Measurements from ENCODE around the gene GDPD3.
"Not testable (repeated sequence)": the region's sequence is repeated elsewhere in the genome, so short reads cannot be mapped to it uniquely, and the experiment has no call there.

GDPD3 gene

DNA sequence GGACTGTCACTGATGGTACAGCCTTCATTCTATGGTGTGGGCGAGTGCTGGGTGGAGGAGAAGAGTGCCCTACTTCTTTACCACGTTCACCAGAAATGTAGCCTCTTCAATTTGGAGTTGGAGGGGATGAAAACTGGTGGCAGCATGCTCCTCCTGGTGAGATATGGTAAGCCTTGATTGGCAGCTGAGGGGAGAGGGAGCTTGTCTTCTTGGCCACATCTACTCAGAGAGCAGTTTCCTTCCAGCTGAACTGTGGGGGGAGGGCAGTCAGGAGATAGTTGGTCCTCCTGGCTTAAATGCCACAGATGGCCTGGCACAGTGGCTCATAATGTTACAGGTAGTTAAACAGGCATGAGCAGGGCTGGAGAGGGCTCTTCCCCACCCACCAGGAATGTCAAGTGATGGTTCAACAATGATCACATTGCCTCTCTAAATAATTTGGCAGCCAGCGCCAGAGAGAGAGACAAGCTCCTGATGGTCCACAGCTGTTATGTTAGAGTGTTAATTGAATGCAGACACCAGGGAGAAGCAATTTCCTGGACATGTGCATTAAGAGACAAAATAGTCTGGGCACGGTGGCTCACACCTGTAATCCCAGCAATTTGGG is 18.6 kb upstream of the GDPD3 start:
- H3K79me2 ChIP-seq = no peaks in the 10 kb centered on the region
- H3K36me3 ChIP-seq (ENCODE audit: control insufficient read depth, insufficient read depth, low read length) = no peaks in the 10 kb centered on the region
- no peaks in the 10 kb centered on the region for H3K4me1 ChIP-seq
- no peak overlapping the region for H2AFZ ChIP-seq
- H3K4me2 ChIP-seq (ENCODE audit: low read length) = no peak overlapping the region
- H3K27me3 ChIP-seq (ENCODE audit: control insufficient read depth, insufficient read depth, low read length) = no peaks in the 10 kb centered on the region
- no peaks in the 10 kb centered on the region for H3K9me3 ChIP-seq (ENCODE audit: control insufficient read depth, low read length)
- H3K4me3 ChIP-seq (ENCODE audit: low read depth, low read length) = no peak overlapping the region
- H3K9ac ChIP-seq = no peak overlapping the region
- TF ChIP-seq CTCF (IDR thresholded peaks at IDR 0.05) = no peak
- no peak overlapping the region for H3K27ac ChIP-seq

DNA sequence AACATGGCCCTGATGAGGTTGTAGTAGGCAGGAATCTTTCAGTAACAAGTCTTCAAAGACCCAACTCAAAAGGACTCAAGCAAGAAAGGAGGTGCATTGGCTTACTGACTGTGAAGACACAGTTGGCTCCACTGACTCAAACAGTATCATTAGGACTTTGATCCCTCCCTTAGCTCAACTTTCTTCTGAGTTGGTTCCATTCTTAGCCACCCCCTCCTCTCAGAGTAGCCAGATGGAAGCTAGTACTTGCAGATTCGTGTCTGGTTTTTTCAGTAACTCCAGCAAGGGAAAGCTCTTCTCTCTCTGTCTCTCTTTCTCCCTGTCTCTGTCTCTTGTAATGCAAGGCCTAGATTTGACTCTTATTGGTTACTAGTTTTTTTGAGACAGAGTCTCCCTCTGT is 14.7 kb upstream of the GDPD3 start:
- Histone ChIP-seq H3K4me1 (peaks cover 10% of the 10 kb centered on the region), H3K36me3 (ENCODE audit: control insufficient read depth, insufficient read depth, low read length) (no peaks in the 10 kb centered on the region), H3K4me3 (ENCODE audit: low read depth, low read length) (no peak overlapping the region), H3K27me3 (ENCODE audit: control insufficient read depth, insufficient read depth, low read length) (no peaks in the 10 kb centered on the region), H3K4me2 (ENCODE audit: low read length) (no peak overlapping the region), H3K9ac (no peak overlapping the region), H3K27ac (no peak overlapping the region), H3K9me3 (ENCODE audit: control insufficient read depth, low read length) (no peaks in the 10 kb centered on the region), H3K79me2 (no peaks in the 10 kb centered on the region), H2AFZ (no peak overlapping the region)
- TF ChIP-seq CTCF (IDR thresholded peaks at IDR 0.05) = no peak

- H3K27ac ChIP-seq; H3K27me3 ChIP-seq (ENCODE audit: control insufficient read depth, insufficient read depth, low read length); H3K9me3 ChIP-seq (ENCODE audit: control insufficient read depth, low read length); H3K79me2 ChIP-seq; H3K4me3 ChIP-seq (ENCODE audit: low read depth, low read length); H3K36me3 ChIP-seq (ENCODE audit: control insufficient read depth, insufficient read depth, low read length); H3K9ac ChIP-seq; H2AFZ ChIP-seq; H3K4me1 ChIP-seq; H3K4me2 ChIP-seq (ENCODE audit: low read length): not testable (repeated sequence)
Observed at GRCh38 chr16:30125690-30126089, 12.4 kb upstream of the GDPD3 start.

DNA sequence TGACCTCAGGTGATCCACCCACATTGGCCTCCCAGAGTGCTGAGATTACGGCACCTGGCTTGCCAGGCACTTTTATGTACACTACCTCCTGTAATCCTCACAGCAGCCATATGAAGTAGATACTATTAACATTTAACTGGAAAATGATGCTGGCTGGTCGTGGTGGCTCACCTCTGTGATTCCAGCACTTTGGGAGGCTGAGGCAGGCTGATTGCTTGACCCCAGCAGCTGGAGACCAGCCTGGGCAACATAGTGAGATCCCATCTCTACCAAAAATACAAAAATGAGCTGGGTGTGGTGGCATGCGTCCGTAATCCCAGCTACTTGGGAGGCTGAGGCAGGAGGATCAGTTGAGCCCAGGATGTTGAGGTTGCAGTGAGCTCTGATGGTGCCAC is 11.6 kb upstream of the GDPD3 start:
- Histone ChIP-seq H3K9ac (no peak overlapping the region), H3K4me1 (peaks cover 10% of the 10 kb centered on the region), H2AFZ (no peak overlapping the region), H3K27ac (no peak overlapping the region), H3K36me3 (ENCODE audit: control insufficient read depth, insufficient read depth, low read length) (no peaks in the 10 kb centered on the region), H3K4me3 (ENCODE audit: low read depth, low read length) (no peak overlapping the region), H3K4me2 (ENCODE audit: low read length) (no peak overlapping the region), H3K9me3 (ENCODE audit: control insufficient read depth, low read length) (no peaks in the 10 kb centered on the region), H3K79me2 (no peaks in the 10 kb centered on the region), H3K27me3 (ENCODE audit: control insufficient read depth, insufficient read depth, low read length) (no peaks in the 10 kb centered on the region)
- TF ChIP-seq CTCF (IDR thresholded peaks at IDR 0.05) = no peak

DNA sequence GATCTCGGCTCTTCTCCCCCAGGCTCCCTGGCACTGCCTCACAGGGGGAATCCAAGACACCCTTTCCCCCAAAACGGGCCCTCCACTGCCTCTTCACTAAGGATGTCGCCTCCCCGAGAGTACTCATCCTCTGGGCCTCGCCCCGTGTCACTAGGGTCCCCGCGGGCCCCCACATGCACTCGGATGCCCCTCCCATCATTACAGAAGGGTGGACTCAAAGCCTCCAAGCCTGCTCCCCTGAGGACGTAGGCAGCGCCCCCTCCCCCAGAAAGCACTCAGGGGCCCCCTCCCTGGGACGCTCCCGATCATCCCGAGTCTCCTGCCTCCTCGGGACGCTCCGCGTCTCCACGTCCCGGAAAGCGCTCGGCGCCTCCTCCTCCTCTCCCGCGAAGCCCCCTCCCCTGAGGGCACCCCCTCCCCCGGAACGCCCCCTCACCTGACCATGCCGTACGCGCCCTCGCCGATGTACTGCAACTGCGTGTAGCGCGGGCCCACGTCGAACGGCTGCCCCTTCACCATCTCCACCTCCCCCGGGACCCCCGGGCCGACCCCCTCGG is 9.3 kb upstream of the GDPD3 start:
- H3K9me3 ChIP-seq (ENCODE audit: control insufficient read depth, low read length) = no peaks in the 10 kb centered on the region

More for the DNA sequence above, 9.3 kb upstream of the GDPD3 start:
- Histone ChIP-seq H3K9ac (peak overlapping the region; percentile 64), H3K27me3 (ENCODE audit: control insufficient read depth, insufficient read depth, low read length) (no peaks in the 10 kb centered on the region), H3K79me2 (no peaks in the 10 kb centered on the region), H3K36me3 (ENCODE audit: control insufficient read depth, insufficient read depth, low read length) (no peaks in the 10 kb centered on the region), H3K4me2 (ENCODE audit: low read length) (peak overlapping the region; percentile 97), H2AFZ (peak overlapping the region; percentile 95), H3K4me3 (ENCODE audit: low read depth, low read length) (peak overlapping the region; percentile 91), H3K4me1 (peaks cover 10% of the 10 kb centered on the region), H3K27ac (peak overlapping the region; percentile 69)
- no peak for TF ChIP-seq CTCF (IDR thresholded peaks at IDR 0.05)

All from parathyroid adenoma (tissue), 2 donors.